DMS153 treated with DMSO at 0.1 percent for 48 hours (cell line): ENCODE data around the gene INPP5F.
"Not testable (repeated sequence)": the region's sequence is repeated elsewhere in the genome, so short reads cannot be mapped to it uniquely, and the experiment has no call there.

ENCODE experiments used
- DNase-seq: peaks from one replicate; lab custom pipeline; 2025; ENCODE audit not compliant: unreplicated experiment; lab: John Stamatoyannopoulos, UW

Gene INPP5F

DNA sequence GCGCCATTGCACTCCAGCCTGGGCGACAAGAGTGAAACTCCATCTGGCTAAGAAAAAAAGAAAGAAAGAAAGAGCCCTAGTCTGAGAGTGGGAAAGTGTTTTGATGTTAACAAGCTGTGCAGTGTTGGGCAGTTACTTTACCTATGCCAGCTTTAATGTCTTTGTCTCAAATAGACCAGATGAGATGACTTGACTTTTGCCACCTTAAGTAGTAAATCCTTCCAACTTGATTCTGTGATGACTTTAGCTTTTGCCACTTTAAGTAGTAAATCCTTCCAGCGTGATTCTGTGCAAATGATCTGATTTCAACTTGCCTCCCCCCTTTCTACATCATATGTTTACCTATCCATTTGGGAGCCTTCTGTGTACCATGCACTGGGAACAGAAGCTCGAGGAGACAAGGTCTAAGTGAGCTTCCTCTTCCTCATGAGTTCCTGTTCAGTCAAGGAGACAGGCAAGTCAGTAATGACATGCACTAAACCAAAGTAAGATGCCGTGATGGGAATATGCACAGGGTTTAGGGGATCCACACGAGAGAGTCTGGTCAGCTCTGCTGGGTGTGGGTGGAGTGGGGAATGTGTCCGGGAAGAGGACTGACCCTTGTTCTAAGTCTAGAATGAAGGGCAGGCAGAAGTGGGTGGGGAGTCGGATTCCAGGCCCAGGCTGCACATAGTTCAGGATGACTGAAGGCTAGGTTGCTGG is 17.2 kb downstream of the INPP5F start:
- no peak for DNase-seq

DNA sequence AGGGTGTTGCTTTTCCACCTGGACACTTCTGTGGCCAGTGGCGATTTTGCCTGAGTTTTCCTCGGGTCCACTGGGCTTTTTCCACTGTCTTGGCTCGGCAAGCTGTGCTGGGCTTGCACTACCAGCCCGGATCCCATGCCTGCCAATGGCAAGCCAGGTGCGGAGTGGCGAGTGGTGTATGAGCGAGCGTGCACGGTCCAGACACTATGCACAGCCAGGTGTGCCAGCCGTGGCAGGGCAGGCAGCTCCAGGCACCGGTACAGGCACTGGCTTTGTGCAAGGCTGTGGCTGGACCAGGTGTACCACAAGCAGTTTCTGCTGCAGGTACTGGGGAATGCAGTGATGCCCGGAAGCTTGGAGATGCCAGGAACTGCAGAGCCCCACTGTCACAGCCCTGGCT is 22.1 kb downstream of the INPP5F start:
- no peak for DNase-seq

DNA sequence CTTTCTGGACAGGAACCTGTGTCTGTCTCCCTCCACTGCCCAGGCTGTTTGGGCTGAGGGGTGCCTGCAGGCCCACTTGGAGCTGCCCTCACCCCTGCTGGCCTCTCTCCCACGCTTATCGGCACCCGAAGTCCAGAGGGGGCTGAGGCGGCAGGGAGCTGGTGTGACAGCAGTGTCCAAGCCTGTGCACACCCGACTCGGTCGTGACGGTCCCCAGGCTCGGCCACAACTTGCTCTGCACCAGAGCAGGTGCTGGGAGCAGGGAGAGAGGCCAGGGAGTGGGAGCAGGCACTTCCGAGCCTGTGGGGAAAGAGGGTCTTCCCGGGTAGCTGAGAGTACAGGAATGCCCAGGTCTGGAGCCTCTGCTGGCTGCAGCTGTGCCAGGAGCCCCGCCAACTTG is 23.0 kb downstream of the INPP5F start:
- no peak for DNase-seq

DNA sequence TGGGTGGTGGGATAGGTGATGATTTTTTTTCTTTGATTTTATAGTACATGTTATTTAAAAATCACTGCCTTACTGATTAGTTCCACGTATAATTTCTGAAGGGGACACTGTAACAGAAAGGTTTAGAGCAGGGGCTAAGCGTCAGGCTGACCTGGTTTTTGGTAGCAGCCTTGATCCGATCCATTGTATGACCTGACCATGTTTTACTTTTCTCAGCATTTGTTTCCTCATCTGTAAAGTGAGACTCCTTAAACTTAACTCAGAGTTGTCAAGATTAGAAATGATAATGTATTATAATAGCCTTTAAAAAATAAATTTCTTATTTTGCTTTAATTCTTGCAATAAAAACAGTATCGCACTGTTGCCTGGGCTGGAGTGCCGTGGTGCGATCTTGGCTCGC is 23.6 kb downstream of the INPP5F start:
- no peak for DNase-seq

DNA sequence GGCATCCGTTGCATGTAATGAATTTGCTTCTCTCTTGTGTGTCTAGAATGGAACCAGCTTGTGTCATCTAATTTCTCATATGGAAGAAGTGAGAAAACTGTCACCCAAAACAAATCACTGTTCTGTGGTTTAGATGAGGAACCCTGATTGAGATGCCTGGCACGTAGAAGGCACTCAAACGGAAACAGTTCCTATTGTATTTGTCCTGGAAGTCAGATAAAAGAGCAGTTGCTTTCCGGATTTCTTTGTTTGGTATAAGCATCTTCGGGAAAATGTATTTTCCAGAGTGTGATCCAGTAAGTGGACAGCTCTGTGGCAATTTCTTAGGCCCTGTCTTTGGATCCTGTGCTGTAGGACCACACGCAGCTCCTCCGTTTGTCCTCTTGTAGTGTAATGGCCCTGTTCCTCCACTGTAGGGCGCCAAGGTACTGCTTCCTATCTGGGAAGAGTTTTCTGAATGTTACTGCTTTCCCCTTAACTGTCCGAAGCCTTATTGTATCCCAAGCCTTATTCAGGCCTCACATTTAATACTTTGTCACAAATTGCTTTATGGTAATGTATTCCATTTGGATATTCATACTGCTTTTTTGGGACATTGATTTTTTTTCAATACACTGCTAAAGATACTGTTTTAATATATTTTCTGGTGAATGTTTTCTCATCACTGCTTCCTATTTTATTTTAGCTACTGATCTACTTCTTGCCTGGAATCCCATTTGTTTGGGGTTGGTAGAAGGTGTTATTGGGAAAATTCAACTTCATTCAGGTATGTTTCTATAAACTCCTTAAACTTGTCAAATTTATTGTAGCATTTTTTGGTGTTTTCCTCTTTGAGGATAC is 24.8 kb downstream of the INPP5F start:
- DNase-seq, result peak; percentile 57

DNA sequence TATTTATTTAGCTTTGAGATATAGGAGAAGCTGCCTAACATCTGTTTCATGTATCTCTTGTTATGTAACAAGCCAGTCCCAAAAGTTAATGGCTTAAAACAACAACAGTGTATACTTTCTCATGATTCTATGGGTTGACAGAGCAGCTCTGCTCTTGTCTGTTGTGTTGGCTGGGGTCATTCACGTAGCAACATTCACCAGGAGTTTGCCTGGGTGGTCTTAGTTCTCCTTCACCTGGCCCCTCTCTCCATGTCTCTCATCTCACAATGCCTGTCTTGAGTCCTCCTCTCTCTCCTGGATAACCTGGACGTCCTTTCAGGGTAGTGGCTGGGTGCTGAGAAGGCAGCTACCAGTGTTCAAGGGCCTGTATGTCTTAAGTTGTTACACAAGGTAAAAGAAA is 27.5 kb downstream of the INPP5F start:
- no peak for DNase-seq

DNA sequence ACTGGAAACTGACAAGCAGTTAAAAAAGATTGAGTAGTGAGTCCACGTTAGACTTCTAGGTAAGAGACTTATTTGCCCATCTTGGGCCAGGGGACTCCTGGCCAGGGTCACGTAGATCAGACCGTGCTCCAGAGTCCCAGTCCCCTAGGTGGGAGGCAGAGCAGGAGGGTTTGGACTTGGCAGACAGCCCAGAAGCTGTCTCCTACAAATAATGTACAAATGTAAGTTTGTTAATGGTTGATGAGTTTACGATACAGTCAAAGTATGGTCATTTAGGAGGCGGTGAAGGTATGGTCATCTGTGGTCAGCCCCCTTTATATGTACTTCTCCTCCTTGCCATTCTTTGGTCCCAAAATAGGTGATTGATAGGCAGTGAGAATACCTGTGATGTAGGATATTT is 28.2 kb downstream of the INPP5F start:
- DNase-seq, result no peak

DNA sequence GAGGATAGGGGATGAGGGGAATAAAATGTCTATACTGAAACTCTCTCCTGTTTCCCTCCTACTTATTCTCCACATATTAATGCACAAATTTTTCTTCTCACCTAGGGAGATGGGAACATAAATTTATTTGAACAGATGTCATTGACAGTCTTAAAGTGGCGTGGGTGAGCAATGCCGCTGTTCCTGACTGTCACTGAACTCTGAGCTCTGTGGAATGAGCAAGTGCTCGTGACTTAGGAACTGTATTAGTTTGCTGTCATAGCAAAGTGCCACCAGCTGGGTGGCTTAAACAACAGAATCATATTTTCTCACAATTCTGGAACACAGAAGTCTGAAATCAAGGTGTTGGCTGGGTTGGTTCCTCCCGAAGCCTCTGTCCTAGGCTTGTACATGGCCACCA is 29.1 kb downstream of the INPP5F start:
- DNase-seq, result no peak

DNA sequence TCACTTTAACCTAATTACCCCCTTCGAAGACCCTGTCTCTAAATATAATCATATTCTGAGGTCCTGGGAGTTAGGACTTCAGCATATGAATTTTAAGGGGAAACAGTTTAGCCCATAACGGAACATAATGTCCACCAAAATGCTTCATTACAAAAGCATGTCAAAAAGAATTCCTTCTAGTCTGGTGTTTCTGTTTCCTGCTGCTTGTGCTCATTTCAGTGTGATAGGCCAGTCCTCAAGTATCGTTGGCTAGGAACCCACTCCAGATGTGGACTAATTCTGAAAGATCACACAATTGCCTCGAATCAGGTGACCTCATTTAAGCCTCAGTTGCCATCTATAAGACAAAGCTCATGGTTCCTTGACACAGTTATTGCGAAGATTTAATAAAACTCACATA is 29.6 kb downstream of the INPP5F start:
- DNase-seq, result no peak

DNA sequence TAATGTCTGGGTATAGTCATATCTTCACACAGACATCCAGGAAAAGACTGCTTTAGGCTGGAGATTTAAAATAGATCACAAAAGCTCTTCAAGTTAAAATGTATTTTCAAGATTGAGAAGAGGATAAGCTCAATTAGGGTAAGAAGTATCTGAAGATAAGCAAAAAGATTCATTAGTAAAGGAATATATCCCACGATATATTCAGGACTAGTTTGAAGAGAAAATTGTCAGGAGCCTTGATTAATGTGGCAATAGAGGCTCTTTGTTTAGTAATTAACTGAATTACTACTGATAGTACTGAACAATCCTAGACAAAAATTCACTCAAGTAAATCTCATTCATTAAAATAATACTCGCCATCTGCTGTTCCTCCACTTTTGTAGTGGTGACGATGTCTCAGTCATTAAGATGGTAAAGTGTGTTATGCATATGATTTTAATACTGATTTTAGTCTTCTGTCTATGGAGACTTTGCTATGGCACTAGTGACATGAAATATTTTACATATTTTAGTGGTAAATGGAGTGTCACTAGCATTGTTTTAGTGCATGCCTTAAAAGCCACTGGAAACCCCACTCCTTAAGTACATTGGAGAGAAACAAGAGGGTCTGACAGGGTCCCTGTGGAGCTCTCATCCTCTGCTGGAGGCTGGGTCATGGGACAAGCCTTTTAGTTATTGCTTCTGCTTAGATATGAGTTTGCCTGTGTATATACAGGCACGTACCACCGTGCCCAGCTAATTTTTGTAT is 32.8 kb downstream of the INPP5F start:
- DNase-seq, result no peak

DNA sequence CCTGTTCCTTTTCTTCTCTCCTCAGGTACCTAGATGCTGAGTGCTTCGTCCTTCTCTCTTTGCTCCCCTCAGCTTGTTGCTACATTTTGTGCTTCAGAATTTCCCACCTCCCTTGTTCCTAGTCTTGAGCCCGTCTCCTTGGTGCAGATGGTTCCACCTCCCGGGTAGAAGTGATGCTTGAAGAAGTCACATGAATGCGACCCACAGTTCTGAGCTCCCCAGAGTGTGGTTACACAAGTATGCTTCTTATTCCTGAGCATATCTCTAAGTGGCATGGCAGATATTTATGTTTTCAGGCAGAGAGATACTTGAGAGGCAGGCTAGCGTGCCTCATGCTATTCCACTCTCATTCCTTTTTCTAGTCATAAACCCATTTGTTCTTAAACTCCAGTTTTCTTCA is 34.0 kb downstream of the INPP5F start:
- DNase-seq, result no peak

DNA sequence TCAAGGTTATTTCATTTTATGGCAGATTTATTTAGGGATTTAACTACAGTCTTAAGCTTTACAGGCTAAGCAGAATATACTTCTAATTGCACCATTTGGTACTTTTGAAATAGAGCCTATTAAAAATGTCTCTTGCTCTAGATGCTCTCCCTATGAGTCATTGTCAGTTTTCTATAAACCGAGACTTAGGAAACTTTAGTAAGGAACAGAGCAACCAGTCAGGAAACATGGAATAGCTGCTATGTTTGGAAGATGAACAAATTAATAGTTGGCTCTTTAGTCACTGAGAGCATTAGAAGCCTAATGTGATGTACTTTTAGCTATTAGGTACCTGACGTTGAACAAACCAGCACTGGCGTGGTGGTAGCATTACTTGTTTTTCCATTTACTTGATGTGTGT is 35.3 kb downstream of the INPP5F start:
- no peak for DNase-seq

DNA sequence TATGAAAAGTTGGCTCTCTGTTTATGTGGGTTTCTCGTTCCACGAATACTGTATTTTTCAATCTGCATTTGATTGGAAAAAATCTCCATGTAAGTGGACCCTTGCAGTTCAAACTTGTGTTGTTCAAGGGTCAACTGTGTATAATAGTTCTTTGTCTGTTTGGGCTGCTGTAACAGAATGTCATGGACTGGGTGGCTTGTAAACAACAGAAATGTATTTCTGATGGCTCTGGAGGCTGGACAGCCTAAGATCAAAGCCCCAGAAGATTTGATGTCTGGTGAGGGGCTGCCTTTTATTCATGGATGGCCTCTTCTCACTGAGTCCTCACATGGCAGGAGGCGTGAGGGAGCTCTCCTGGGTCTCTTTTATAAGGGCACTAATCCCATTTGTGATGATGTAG is 36.2 kb downstream of the INPP5F start:
- no peak for DNase-seq

DNA sequence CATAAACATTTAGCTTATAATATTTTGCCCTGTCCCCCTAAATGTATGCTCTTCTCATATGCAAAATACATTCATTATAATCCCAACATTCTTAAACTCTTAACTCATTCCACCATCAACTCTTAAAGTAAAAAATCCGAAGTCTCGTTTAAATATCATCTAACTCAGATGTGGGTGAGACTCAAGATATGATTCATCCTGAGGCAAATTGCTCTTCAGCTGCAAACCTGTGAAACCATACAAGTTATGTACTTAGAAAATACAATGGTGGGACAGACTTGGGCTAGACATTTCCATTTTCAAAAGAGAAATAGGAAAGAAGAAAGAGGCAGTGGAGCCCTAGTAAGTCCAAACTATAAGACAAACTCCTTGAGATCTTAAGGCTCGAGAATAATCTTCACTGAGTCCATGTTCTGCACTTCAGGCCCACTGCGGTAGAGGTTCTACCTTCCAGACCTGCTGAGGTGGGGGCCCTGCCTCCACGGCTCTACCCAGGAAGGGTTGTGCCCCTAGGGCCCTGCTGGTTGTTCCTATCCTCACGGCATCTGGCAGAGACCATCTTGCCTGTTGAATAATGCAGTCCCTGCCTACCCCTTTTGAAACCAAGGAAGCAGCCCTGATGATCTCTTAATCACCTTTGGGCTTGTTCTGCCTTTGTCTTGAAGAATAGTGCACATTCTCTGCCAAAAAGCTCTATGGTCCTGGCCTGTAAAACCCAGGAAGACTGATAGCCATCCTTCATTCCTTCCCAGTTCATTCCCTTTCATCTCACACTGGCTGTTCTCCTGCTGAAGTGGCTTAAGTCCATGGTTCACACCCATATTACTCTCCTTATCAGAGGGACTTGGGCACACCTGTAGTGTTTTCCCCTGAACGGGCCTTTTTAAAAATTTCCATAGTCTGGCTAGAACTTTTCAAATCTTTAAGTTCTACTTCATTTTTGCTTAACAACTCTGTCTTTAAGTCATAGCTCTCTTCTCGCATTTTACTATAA is 37.3 kb downstream of the INPP5F start:
- DNase-seq, result no peak

DNA sequence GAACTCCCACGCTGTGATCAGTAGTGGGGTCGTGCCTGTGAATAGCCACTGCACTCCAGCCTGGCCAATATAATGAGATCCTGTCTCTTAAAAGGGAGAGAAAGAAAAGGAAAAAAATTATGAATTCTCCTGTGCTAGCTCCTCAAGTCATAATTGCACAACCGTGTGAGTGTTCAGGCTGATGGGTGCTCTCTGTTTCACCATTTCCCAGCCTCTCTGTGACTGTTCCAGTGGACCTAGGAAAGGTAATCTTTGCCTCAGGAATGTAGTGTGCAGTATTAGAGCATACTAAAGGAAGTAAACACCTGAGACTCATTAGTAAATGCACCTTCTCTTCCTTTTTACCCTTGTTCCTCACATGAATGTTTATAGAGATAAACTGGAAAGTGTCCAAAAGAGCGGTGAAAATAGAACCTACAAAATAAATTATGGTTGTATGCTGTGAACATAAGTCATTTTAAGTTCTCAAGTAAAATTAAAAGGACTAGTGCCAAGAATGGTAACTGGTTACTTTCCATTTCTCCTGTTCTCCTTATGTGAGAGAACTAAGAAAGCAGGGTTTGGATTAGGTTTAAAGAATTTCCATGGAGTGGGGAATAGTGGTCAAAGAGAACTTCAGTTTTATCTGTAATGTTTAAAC is 42.7 kb downstream of the INPP5F start:
- no peak for DNase-seq

DNA sequence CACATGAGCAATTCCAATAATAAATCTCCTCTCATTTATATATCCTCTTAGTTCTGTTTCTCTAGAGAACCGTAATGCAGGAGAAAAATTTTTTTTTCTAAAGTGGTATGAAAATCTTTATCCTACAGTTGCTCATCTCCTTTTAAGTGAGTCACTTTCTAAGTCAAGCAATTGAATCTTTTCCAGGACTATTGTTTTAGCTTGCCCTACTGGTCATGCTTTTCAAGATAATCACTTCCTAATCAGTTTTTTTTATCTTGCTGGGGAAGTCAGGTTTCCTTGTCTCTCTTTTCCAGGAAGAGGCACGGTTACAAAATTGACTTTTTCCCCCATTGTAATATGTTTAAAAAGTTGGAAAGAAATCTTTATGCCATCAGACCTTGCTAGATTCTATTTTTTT is 44.0 kb downstream of the INPP5F start:
- no peak for DNase-seq

DNA sequence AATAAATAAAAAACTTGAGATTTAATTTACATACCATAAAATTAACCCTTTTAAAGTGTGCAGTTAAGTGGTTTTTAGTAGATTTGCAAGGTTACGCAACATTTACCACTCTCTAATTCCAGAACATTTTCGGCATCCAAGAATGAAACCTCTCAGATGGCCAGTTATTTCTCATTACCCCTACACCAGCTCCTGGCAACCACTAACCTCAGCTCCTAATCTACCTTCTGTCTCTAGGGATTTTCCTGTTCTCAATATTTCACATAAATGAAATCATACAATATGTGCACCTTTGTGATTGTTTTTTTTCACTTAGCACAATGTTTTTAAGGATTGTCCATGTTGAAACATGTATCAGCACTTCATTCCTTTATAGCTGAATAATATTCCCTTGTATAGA is 45.1 kb downstream of the INPP5F start:
- DNase-seq, result no peak

DNA sequence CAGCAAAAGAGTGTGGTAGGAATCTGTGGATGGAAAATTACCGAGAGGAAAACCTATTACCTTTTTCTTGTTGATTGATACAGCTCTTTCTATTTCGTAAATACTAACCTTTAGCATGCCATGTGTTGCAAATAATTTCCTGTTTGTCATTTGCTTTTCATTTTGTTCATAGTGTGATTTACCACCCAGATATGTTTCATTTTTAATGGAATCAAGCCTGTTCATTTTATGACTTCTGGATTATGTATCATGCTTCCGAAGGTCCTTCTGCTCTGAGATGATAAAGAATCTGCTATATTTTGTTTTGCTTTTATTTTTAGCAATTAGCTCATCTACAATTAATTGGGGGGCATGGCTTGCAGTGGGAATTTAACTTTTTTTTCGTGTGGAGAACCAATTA is 46.5 kb downstream of the INPP5F start:
- DNase-seq, result no peak

DNA sequence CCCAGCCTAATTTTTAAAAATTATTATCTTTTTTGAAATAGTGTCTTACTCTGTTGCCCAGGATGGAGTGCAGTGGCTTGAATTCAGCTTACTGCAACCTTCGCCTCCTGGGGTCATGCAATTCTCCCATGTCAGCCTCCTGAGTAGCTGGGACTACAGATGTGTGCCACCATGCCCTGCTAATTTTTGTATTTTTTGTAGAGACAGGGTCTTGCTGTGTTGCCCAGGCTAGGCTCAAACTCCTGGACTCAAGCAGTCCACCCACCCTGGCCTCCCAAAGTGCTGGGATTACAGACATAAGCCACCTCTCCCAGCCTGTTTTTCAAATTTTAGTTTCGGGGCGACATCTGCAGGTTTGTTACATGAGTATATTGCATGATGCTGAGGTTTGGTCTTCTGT is 47.2 kb downstream of the INPP5F start:
- DNase-seq, result not testable (repeated sequence)

DNA sequence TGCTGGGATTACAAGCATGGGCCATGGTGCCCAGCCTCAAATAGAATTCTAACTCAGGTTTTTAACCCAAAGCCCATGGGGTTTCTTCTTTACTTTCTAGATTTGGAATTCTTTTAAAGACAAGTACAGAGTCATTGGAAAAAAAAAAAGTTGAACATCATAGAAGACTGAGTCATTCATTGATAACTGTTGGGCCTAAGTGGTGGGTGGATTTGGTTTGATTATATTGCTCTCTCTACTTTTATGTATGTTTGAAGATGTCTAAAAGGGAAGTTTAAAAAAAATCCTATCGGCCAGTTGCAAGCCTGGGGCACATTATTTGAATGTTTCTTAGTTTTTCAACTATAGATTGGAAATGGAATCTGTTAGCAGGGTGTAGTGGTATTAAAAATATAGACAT is 49.7 kb downstream of the INPP5F start:
- DNase-seq, result no peak
